ENCODE data around the gene SCO2. TPM values are rescaled to one million over a fixed set of nuclear protein-coding genes. Genes with fewer than 3 reads are reported as not detected.
A peak's percentile ranks its signal among the peaks of the same experiment; 100 is the strongest.

Gene SCO2
- total and polyA plus RNA-seq, 10 of the 15 experiments (the other 5 are each of a cell fraction or from before 2014, with no cell fraction given) = 0.18 to 16.0 (median 2.4) TPM; not detected in 1

GRCh38 chr22:50526108-50526833 lies 873 bp upstream of the SCO2 start (continued):
- TF ChIP-seq NFXL1 (IDR thresholded peaks at IDR 0.05; ENCODE audit: borderline replicate concordance) = no peak
- TF ChIP-seq, protein P1, sequence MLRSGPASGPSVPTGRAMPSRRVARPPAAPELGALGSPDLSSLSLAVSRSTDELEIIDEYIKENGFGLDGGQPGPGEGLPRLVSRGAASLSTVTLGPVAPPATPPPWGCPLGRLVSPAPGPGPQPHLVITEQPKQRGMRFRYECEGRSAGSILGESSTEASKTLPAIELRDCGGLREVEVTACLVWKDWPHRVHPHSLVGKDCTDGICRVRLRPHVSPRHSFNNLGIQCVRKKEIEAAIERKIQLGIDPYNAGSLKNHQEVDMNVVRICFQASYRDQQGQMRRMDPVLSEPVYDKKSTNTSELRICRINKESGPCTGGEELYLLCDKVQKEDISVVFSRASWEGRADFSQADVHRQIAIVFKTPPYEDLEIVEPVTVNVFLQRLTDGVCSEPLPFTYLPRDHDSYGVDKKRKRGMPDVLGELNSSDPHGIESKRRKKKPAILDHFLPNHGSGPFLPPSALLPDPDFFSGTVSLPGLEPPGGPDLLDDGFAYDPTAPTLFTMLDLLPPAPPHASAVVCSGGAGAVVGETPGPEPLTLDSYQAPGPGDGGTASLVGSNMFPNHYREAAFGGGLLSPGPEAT (IDR thresholded peaks at IDR 0.05; ENCODE audit: low read depth) = no peak
- TF ChIP-seq, protein P2, sequence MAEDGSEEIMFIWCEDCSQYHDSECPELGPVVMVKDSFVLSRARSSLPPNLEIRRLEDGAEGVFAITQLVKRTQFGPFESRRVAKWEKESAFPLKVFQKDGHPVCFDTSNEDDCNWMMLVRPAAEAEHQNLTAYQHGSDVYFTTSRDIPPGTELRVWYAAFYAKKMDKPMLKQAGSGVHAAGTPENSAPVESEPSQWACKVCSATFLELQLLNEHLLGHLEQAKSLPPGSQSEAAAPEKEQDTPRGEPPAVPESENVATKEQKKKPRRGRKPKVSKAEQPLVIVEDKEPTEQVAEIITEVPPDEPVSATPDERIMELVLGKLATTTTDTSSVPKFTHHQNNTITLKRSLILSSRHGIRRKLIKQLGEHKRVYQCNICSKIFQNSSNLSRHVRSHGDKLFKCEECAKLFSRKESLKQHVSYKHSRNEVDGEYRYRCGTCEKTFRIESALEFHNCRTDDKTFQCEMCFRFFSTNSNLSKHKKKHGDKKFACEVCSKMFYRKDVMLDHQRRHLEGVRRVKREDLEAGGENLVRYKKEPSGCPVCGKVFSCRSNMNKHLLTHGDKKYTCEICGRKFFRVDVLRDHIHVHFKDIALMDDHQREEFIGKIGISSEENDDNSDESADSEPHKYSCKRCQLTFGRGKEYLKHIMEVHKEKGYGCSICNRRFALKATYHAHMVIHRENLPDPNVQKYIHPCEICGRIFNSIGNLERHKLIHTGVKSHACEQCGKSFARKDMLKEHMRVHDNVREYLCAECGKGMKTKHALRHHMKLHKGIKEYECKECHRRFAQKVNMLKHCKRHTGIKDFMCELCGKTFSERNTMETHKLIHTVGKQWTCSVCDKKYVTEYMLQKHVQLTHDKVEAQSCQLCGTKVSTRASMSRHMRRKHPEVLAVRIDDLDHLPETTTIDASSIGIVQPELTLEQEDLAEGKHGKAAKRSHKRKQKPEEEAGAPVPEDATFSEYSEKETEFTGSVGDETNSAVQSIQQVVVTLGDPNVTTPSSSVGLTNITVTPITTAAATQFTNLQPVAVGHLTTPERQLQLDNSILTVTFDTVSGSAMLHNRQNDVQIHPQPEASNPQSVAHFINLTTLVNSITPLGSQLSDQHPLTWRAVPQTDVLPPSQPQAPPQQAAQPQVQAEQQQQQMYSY (CRISPR knock-in tag; IDR thresholded peaks at IDR 0.05) = no peak
- peak; percentile 87 for TF ChIP-seq ZNF592 (IDR thresholded peaks at IDR 0.05)
- TF ChIP-seq EED (IDR thresholded peaks at IDR 0.05; ENCODE audit: low read depth) = no peak
- no peak for TF ChIP-seq PKNOX1 (IDR thresholded peaks at IDR 0.05)
- no peak for TF ChIP-seq IRF4 (IDR thresholded peaks at IDR 0.05; ENCODE audit: low read depth, low read length)
- no peak for TF ChIP-seq NR2C2 (IDR thresholded peaks at IDR 0.05; ENCODE audit: borderline replicate concordance, control insufficient read depth, insufficient read length, low read depth)
- TF ChIP-seq GATAD2B (conservative IDR thresholded peaks at IDR 0.05; ENCODE audit: low read depth) = peak; percentile 98
- TF ChIP-seq, protein P3, sequence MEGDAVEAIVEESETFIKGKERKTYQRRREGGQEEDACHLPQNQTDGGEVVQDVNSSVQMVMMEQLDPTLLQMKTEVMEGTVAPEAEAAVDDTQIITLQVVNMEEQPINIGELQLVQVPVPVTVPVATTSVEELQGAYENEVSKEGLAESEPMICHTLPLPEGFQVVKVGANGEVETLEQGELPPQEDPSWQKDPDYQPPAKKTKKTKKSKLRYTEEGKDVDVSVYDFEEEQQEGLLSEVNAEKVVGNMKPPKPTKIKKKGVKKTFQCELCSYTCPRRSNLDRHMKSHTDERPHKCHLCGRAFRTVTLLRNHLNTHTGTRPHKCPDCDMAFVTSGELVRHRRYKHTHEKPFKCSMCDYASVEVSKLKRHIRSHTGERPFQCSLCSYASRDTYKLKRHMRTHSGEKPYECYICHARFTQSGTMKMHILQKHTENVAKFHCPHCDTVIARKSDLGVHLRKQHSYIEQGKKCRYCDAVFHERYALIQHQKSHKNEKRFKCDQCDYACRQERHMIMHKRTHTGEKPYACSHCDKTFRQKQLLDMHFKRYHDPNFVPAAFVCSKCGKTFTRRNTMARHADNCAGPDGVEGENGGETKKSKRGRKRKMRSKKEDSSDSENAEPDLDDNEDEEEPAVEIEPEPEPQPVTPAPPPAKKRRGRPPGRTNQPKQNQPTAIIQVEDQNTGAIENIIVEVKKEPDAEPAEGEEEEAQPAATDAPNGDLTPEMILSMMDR (IDR thresholded peaks at IDR 0.05 in 2 of 3, conservative IDR thresholded peaks at IDR 0.05 in 1 of 3; ENCODE audit: control insufficient read depth in 2 of 3, extremely low read depth in 1 of 3, insufficient read depth in 1 of 3, low read depth in 3 of 3, low read length in 3 of 3) = peak; percentile 57 to 60 (median 58); a peak in 5 of 6 replicates
- TF ChIP-seq ESRRA (IDR thresholded peaks at IDR 0.05; ENCODE audit: low read length) = no peak
- no peak for TF ChIP-seq SRF (IDR thresholded peaks at IDR 0.05; ENCODE audit: low read depth in 2 of 2, low read length in 2 of 2)
- TF ChIP-seq HDAC6 (IDR thresholded peaks at IDR 0.05; ENCODE audit: unreplicated experiment) = peak; percentile 40
- no peak for TF ChIP-seq ATF2 (IDR thresholded peaks at IDR 0.05; ENCODE audit: low read length)

All from GM12878 (cell line).